HG02943 (cell line): ENCODE measurements around the gene PRKCQ.

Experiments
- ATAC-seq: cut with Tn5 transposase; IDR thresholded peaks from one replicate; pipeline ENCODE4 v1.9.1; 2021; ENCODE audit warnings: mild to moderate bottlenecking, low read depth, moderate library complexity; ENCODE audit not compliant: unreplicated experiment

The PRKCQ gene

DNA sequence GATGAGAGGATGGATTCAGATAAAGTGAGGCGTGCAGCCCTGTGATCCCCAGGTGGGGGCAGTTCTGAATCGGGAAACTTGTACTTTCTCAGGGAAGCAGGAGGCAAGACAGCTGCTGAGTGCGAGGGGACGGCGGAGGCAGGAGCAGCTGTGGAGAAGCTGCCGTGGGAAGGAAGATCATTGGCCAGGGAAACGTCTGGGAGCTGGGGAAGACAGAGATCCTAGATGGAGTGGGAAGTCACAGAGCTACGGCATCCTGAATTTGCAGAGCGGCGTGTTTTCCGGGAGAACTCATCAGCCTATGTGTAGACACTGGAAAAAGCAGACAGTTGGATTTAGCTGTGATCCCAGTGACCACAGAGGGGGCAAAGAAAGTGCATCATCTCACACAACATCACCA, 9.2 kb downstream of the PRKCQ start:
- ATAC-seq = no peak

GRCh38 chr10:6569259-6569658, 10.8 kb downstream of the PRKCQ start:
- no peak for ATAC-seq

GRCh38 chr10:6567884-6568283, 12.2 kb downstream of the PRKCQ start:
- no peak for ATAC-seq

DNA sequence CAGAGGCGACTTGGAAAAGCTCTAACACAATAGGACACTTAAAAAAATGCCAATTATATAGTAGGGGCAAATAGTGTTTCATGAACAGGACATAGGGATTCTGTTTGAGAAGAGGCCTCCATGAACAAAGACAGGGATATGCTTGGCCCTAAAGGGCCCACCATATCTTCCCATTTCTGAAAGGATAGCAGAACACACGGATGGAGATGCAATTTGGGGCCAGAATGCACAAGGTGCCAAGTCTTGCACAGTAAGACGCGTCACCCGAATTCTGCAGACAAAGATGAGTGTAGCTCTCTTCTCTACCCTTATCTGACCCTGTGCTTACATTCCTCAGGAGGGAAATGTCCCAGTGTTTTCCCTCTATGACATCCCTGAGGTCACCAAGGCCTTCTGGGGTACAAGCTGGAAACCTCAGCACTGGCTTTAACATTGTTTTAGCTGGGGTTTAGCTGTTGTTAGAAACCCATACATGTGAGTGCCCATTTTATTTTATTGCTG, 12.8 kb downstream of the PRKCQ start:
- ATAC-seq = no peak

DNA sequence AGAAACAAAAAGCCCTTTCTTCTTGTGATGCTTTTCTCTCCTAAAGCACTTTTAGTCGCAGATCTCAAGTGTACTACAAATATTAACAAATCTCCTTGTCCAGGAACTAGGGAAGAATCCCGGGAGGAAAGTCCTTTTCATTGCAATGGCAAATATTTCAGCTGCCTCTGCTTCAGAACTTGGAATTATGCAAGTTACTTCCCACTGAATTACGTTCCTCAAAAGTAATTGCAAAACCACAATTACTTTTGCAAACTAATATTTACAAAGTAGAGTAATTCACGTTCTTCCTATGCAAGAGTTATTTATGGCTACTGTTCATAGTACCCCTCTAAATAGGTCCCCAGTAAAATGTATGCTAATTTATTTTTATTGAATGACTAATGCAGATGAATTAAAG, 14.5 kb downstream of the PRKCQ start:
- no peak for ATAC-seq

- no peak for ATAC-seq
Observed at GRCh38 chr10:6564367-6564766, 15.7 kb downstream of the PRKCQ start.

GRCh38 chr10:6563731-6564130, 16.3 kb downstream of the PRKCQ start:
- ATAC-seq = no peak

DNA sequence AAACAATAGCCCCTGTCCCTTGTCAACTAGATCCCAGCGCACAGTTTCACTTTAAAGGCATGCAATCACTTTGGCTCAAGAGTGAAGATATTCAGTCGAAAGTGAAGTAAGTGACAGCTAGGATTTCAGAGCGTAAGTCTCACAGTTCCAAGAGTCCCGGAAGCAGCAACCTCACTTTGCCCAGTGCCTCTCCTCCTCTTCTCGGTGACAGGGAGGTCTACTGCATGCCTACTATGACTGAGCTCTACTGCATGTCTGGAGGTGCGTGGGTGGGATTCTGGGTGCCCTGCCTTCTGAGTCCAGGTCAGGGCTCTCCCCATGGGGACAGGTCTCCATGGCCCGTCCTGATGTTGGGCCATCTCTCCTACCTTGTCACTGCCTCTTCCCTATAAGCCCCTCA, 17.0 kb downstream of the PRKCQ start:
- no peak for ATAC-seq

- no peak for ATAC-seq
Observed at GRCh38 chr10:6562221-6562620, 17.9 kb downstream of the PRKCQ start.

DNA sequence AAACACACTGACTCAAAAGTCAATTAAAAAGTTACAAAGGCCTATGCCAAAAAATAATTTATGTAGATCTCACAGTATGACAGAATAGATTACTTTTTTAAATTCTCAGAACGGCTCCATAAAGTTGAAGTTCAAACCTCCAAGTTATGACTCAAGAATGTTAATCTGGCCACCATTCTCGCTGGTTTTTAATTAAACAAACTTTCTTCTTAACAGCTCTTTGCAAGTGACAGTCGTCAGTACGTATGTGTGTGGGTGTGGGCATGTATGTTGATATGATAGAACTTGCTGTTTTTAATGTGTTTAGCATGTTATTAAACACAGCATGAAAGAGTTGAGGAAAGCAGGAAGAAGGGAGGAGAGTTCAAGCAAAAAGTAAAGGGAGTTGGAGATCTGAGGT, 18.5 kb downstream of the PRKCQ start:
- ATAC-seq = no peak

DNA sequence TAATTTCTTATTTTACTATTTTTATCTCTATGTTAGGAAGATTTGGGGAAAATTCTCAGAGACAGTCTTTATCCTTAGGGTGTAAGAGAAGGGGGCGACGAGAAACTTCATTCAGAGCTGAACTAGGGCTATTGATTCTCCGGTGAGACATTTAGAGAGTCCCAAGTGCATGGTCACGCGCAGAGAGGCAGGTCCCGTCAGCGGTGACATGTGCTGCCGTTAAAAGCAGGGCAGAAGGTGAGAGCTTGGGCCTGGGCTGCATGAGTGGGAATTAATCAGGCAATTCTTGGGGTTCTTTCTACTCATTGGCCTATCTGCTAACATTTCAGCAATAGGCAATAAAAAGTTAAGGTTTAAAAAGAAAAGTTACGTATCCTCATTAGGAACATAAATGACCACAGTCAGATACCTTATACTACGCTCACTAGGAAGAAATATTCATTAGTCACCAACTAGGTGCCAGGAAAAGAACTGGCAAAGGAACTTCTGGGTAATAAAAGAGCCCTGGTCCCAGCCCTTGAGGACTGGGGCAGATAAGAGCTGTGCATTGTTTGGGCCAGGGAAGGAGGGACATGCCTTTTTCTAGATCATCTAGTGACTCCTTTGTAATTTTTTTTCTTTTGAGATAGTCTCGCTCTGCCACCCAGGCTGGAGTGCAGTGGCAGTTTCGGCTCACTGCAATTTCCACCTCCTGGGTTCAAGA, 21.2 kb downstream of the PRKCQ start:
- ATAC-seq = no peak

GRCh38 chr10:6558272-6558671, 21.8 kb downstream of the PRKCQ start:
- no peak for ATAC-seq

- no peak for ATAC-seq
Observed at GRCh38 chr10:6553937-6554336, 26.1 kb downstream of the PRKCQ start.

DNA sequence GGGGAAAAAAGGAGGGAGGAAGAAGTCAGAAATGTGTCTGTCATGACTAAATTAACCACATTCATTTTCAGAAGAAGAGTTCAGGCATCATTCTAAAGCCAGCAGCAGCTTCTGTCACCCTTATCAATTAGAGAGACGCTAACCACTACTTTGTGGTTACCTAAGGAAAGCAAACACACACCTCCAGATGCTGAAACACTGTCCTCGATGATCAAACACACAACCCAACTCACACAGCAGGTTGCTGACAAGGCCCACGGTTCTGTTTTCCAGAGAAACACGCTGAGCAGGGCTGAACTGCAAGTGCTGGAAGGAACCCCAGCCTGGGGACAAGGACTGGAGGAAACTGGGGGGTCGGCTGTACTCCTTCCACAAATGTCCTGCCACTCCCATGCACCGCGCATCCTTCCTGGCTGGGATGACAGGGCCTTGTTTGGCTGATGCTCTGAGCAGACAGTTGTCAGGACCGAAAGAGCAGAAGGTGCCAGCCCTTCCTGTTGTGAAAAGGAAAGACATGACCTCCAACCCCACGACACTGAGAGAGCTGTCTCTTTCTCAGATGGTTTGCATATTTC, 36.6 kb downstream of the PRKCQ start:
- ATAC-seq = no peak

GRCh38 chr10:6542999-6543430, 37.1 kb downstream of the PRKCQ start:
- ATAC-seq = no peak

- no peak for ATAC-seq
Observed at GRCh38 chr10:6539833-6540232, 40.2 kb downstream of the PRKCQ start.

DNA sequence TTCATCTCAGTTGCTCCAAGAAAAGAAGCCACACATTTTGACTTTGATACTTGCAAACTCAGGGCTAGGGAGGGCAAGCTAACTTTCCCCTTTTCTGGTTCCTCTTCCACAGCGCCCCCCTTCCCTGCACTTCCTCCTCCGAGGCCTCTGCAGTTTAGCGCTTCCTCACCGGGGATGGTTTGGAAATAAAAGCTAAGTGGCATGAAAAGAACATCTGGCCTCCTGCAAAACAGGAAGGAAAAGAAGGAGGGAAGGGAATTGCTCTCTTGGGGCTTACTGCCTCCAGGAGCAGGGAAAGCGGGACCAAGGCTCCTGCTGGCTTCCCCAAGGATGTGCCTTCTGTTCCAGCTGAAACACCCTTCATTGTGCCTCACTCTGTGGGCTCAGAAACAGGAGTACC, 42.3 kb downstream of the PRKCQ start:
- no peak for ATAC-seq

- ATAC-seq = no peak
Observed at GRCh38 chr10:6536102-6536501, 44.0 kb downstream of the PRKCQ start.

- ATAC-seq = no peak
Observed at GRCh38 chr10:6535156-6535764, 44.8 kb downstream of the PRKCQ start.

DNA sequence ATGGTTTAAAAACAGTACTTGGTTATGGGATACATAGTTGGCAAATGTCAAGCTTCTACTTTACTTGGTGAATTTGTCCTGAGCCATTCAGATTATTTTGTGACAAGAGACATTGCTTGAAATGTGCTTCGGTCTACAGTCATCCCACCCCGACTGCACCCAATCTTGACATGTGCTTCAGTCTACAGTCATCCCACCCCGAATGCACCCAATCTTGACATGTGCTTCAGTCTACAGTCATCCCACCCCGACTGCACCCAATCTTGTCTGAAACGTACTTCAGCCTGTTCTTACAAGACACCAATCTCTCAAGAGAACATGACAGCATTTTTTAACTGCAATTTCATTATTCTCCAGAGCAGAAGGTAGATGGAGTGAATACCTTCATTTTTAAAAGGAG, 47.8 kb downstream of the PRKCQ start:
- no peak for ATAC-seq

GRCh38 chr10:6530966-6531365, 49.1 kb downstream of the PRKCQ start:
- ATAC-seq = no peak
